HepG2 (cell line): ENCODE data around the gene NODAL. TPM values are rescaled to one million over a fixed set of nuclear protein-coding genes. Genes with fewer than 3 reads are reported as not detected.

Experiments
- ATAC-seq: fragments of 200-7000 bp; cut with Tn5 transposase; 3 replicates; pipeline ENCODE4 v1.9.1; 2020; ENCODE audit warnings: mild to moderate bottlenecking, moderate library complexity
- BruUV-seq: library from RNA; stranded (reverse); fragments of 400-500 nt; replicated peaks from 2 replicates; lab custom pipeline; 2021; lab: Mats Ljungman, UMichigan
- CTCF ChIA-PET: fragments of 300-600 bp; formaldehyde crosslinking; extraction: SDS; loops from one replicate; lab custom pipeline; 2021; ENCODE audit warnings: low total read pairs, inconsistent platforms, low intra/inter-chr PET ratio; lab: Yijun Ruan, JAX
- POLR2A ChIA-PET: fragments of 350-600 bp; sonication (Branson Sonifier 250); formaldehyde crosslinking; loops from one replicate; lab custom pipeline; 2020; ENCODE audit warnings: antibody characterized with exemption, inconsistent platforms; lab: Yijun Ruan, JAX
- DNase-seq: peaks from one replicate; pipeline ENCODE4 v3.0.0-alpha.2; 2015; ENCODE audit warnings: low spot score
- FAIRE-seq: peaks from 3 replicates; lab custom pipeline; 2011; peaks lifted over from hg19 to GRCh38; lab: Jason Lieb, UNC
- H2AFZ ChIP-seq: one replicate; pipeline ENCODE4 v1.6.1; 2011; ENCODE audit warnings: low read length, inconsistent platforms
- H3K27ac ChIP-seq: fragments of 300-600 bp; 3 replicates; pipeline ENCODE4 v1.8.0; 2011; ENCODE audit warnings: mixed run types, mild to moderate bottlenecking, mixed read lengths, low read length, inconsistent platforms; ENCODE audit not compliant: insufficient read depth; ENCODE audit errors: extremely low read length
- H3K27me3 ChIP-seq, 2 experiments: fragments of 200-600 bp in 1 of 2; 2 replicates in 1 of 2; 3 replicates in 1 of 2; pipeline versions ENCODE4 v1.6.0 to v1.8.0; 2011; ENCODE audit warnings: low read length in 2 of 2, mild to moderate bottlenecking in 2 of 2, moderate library complexity in 2 of 2, inconsistent platforms in 1 of 2; ENCODE audit not compliant: insufficient read depth in 2 of 2, control insufficient read depth in 1 of 2
- H3K36me3 ChIP-seq, 2 experiments: fragments of 200-600 bp in 1 of 2; replicated peaks in 1 of 2; 2 replicates in 1 of 2; 3 replicates in 1 of 2; pipeline versions ENCODE4 v1.5.1 to v1.8.0; 2011; ENCODE audit warnings: low read length in 2 of 2, inconsistent platforms in 1 of 2; ENCODE audit not compliant: insufficient read depth in 2 of 2, control insufficient read depth in 1 of 2
- H3K4me1 ChIP-seq: 2 replicates; pipeline ENCODE4 v1.5.1; 2012; ENCODE audit warnings: low read length, inconsistent platforms; ENCODE audit not compliant: insufficient read depth
- H3K4me2 ChIP-seq: 2 replicates; pipeline ENCODE4 v1.6.0; 2011; ENCODE audit warnings: low read depth, low read length, inconsistent platforms
- H3K4me3 ChIP-seq, 3 experiments: fragments of 200-600 bp in 1 of 3; sonication (generic), shearing (Covaris generic) in 1 of 3; replicated peaks in 1 of 3; 2 replicates each; pipeline ENCODE4 v1.5.1; 2011 to 2016; ENCODE audit warnings: low read length in 3 of 3, inconsistent platforms in 2 of 3, low read depth in 2 of 3, mild to moderate bottlenecking in 2 of 3, control low read depth in 1 of 3, mixed read lengths in 1 of 3; ENCODE audit not compliant: insufficient read depth in 1 of 3
- H3K79me2 ChIP-seq: one replicate; pipeline ENCODE4 v1.6.1; 2011; ENCODE audit warnings: low read length, inconsistent platforms; ENCODE audit not compliant: insufficient read depth
- H3K9ac ChIP-seq: 2 replicates; pipeline ENCODE4 v1.6.0; 2011; ENCODE audit warnings: mild to moderate bottlenecking, low read depth, low read length, inconsistent platforms; ENCODE audit not compliant: insufficient read depth
- H3K9me3 ChIP-seq: 2 replicates; pipeline ENCODE4 v1.5.1; 2012; ENCODE audit warnings: mild to moderate bottlenecking, low read length
- H4K20me1 ChIP-seq: 2 replicates; pipeline ENCODE4 v1.6.0; 2011; ENCODE audit warnings: inconsistent platforms, mild to moderate bottlenecking, low read length, moderate library complexity; ENCODE audit not compliant: insufficient read depth
- HNRNPK ChIP-seq: fragments of 200-400 bp; formaldehyde crosslinking; IDR thresholded peaks from 2 replicates; pipeline ENCODE4 v1.6.1; 2018; ENCODE audit warnings: low read length, low read depth, moderate library complexity, mild to moderate bottlenecking; ENCODE audit not compliant: poor library complexity, severe bottlenecking
- HOXA7 ChIP-seq: sonication (generic); formaldehyde crosslinking; IDR thresholded peaks from 2 replicates; pipeline ENCODE4 v1.8.1; 2022; ENCODE audit warnings: mild to moderate bottlenecking, missing genetic modification reagents, moderate library complexity
- IKZF4 ChIP-seq: sonication (generic); formaldehyde crosslinking; IDR thresholded peaks from 2 replicates; pipeline ENCODE4 v1.5.1; 2020; ENCODE audit warnings: borderline replicate concordance, mild to moderate bottlenecking, low read depth, missing genetic modification reagents; ENCODE audit errors: not compliant biosample characterization
- KAT8 ChIP-seq: IDR thresholded peaks from 2 replicates; pipeline ENCODE4 v1.6.1; 2016; ENCODE audit warnings: missing genetic modification reagents, missing compliant biosample characterization
- KLF9 ChIP-seq: IDR thresholded peaks from 2 replicates; pipeline ENCODE4 v1.6.1; 2016; ENCODE audit warnings: low read depth
- MZF1 ChIP-seq: sonication (generic); formaldehyde crosslinking; IDR thresholded peaks from 2 replicates; pipeline ENCODE4 v1.8.1; 2023; ENCODE audit warnings: mild to moderate bottlenecking, missing genetic modification reagents, borderline replicate concordance
- POGZ ChIP-seq: sonication (generic); formaldehyde crosslinking; IDR thresholded peaks from 2 replicates; pipeline ENCODE4 v1.4.0; 2020; ENCODE audit warnings: mild to moderate bottlenecking, missing genetic modification reagents
- POLR2AphosphoS5 ChIP-seq: IDR thresholded peaks from 2 replicates; pipeline ENCODE4 v1.6.1; 2012; ENCODE audit warnings: low read depth, low read length
- SMC3 ChIP-seq: IDR thresholded peaks from 2 replicates; pipeline ENCODE4 v1.6.1; 2011; ENCODE audit warnings: low read length, improper control_type of control experiment
- SOX5 ChIP-seq: IDR thresholded peaks from 2 replicates; pipeline ENCODE4 v1.6.1; 2016; ENCODE audit warnings: borderline replicate concordance
- ZFP36L1 ChIP-seq: sonication (generic); formaldehyde crosslinking; IDR thresholded peaks from 2 replicates; pipeline ENCODE4 v1.8.0; 2022; ENCODE audit warnings: mild to moderate bottlenecking, missing genetic modification reagents, moderate library complexity
- ZNF224 ChIP-seq: sonication (generic); formaldehyde crosslinking; IDR thresholded peaks from 2 replicates; pipeline ENCODE4 v1.5.0; 2020; ENCODE audit warnings: mild to moderate bottlenecking, missing genetic modification reagents
- ZNF331 ChIP-seq: sonication (generic); formaldehyde crosslinking; IDR thresholded peaks from 2 replicates; pipeline ENCODE4 v1.4.0; 2020; ENCODE audit warnings: missing genetic modification reagents
- ZNF446 ChIP-seq: sonication (generic); formaldehyde crosslinking; IDR thresholded peaks from 2 replicates; pipeline ENCODE4 v1.5.0; 2020; ENCODE audit warnings: mild to moderate bottlenecking, missing genetic modification reagents
- ZNF777 ChIP-seq: sonication (generic); formaldehyde crosslinking; IDR thresholded peaks from 2 replicates; pipeline ENCODE4 v1.4.0; 2020; ENCODE audit warnings: missing genetic modification reagents
- ZNF816 ChIP-seq: sonication (generic); formaldehyde crosslinking; IDR thresholded peaks from 2 replicates; pipeline ENCODE4 v1.8.0; 2022; ENCODE audit warnings: missing genetic modification reagents, mild to moderate bottlenecking, borderline replicate concordance
- WGBS: methylation state at CpG from one replicate; pipeline ENCODE4 v1.1.6; 2017; ENCODE audit warnings: low lambda C conversion rate; 5-methylcytosine and 5-hydroxymethylcytosine counted together
- in situ Hi-C: cut with HindIII; loops from 2 replicates; pipeline ENCODE4 v1.10.0; 2017; ENCODE audit warnings: low pct_unique_long_range_greater_than_20kb; ENCODE audit not compliant: extremely low pct_ligation_motif_present
- intact Hi-C: fragments of 100-400 bp; cut with micrococcal nuclease; formaldehyde crosslinking; loops from one replicate; pipeline ENCODE4 v1.10.0; 2022; ENCODE audit not compliant: unreplicated experiment
- polyA plus RNA-seq, 8 experiments: library from polyadenylated mRNA; depleted of rRNA in 3 of 8; stranded (reverse) in 7 of 8; unstranded in 1 of 8; fragments of >200 nt; fragmentation: Illumina TruSeq in 4 of 8; extraction: Trizol in 4 of 8; gene quantifications; 2 replicates each; pipeline versions ENCODE4 v1.2.1 to v1.2.3, GENCODE V29; 2011 to 2016; ENCODE audit warnings: low read depth in 4 of 8, missing spikeins in 1 of 8, mixed read lengths in 1 of 8; ENCODE audit not compliant: insufficient read depth in 1 of 8
- total RNA-seq, 5 experiments: library from RNA; depleted of rRNA; stranded (reverse); fragments of >200 nt; fragmentation: Illumina TruSeq; extraction: Trizol; gene quantifications; 2 replicates each; pipeline ENCODE4 v1.2.3, GENCODE V29; 2016; ENCODE audit warnings: low read depth in 1 of 5

NODAL gene
- total and polyA plus RNA-seq, 2 of the 13 experiments (the other 11 are each of a cell fraction or from before 2014, with no cell fraction given): not detected

DNA sequence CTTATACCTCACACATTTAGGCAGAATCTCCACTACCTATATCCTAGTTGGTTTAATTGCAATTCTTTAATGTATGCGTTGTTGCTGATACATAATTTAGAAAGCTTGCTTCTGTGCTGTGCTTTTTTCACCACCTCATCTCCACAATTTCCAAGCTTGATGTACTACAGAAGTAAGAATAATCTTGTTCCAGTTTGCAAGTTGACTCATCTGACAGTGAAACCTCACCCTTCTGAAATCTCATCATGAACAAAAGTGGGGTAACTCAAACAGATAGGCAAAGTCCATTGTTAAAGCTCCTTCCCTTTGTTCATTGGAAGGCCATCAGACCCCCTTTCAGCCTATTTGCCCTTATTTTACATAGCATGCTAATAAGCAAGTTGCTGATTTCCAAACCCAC lies 23.9 kb downstream of the NODAL start:
- FAIRE-seq (no peak), ATAC-seq (no peak), DNase-seq (no peak)
- 100% methylated on average over 1 of the region's 1 CpG for WGBS
- H3K27me3 ChIP-seq: no peaks in the 10 kb centered on the region
- BruUV-seq: no TSS peak
- peaks cover 14 to 26% of the 10 kb centered on the region in 2 experiments for H3K36me3 ChIP-seq
- peaks cover 19% of the 10 kb centered on the region for H4K20me1 ChIP-seq
- in situ Hi-C loops (no loop called here), intact Hi-C loops (no loop called here)
- peaks cover 16% of the 10 kb centered on the region for H3K79me2 ChIP-seq
- no peak overlapping the region for H3K27ac ChIP-seq
- ChIA-PET POLR2A (interaction anchor here (2.0 kb wide), 1 partner anchor 12 kb away, joined by 10 read pairs; no protein-coding TSS in a partner anchor), CTCF (no interaction called here)
- no peak overlapping the region for H3K9ac ChIP-seq
- H3K4me1 ChIP-seq: peaks cover 38% of the 10 kb centered on the region
- TF ChIP-seq SMC3 (no peak), KAT8 (CRISPR knock-in tag) (no peak), ZNF446 (CRISPR knock-in tag) (no peak), HNRNPK (peak; percentile 9)
- no peak overlapping the region for H2AFZ ChIP-seq
- H3K9me3 ChIP-seq: no peaks in the 10 kb centered on the region
- no peak overlapping the region for H3K4me3 ChIP-seq
- no peak overlapping the region for H3K4me2 ChIP-seq

DNA sequence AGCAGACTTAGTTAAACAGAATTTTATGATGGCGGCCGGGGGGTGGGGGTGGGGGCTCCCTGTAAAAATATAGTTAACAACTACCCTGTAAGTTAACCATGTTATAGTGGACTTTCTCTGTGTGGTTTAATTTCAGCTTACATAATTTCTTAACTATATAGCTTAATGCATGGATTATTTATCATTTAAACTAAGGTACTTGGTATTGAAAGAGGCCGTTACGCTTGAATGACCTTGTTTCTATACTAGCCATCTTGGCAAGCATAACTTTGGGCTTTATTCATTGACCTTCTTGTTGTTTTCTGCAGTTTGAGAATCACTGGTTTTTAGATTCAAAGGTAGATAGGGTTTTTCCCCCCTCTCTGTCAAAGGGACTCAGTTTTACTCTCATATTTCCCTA lies 29.1 kb downstream of the NODAL start:
- Histone ChIP-seq H3K4me3 (no peak overlapping the region), H3K9ac (no peak overlapping the region), H3K27me3 (no peaks in the 10 kb centered on the region), H4K20me1 (peaks cover 36% of the 10 kb centered on the region), H3K79me2 (peaks cover 55% of the 10 kb centered on the region), H2AFZ (no peak overlapping the region), H3K4me2 (no peak overlapping the region), H3K4me1 (peaks cover 68% of the 10 kb centered on the region), H3K36me3 (peaks cover 2 to 16% of the 10 kb centered on the region in 2 experiments; a peak in 3 of 5 replicates), H3K9me3 (no peaks in the 10 kb centered on the region), H3K27ac (no peak overlapping the region)
- DNase-seq (no peak), FAIRE-seq (no peak), ATAC-seq (no peak)
- CTCF ChIA-PET: no interaction called here
- in situ Hi-C loops (no loop called here), intact Hi-C loops (no loop called here)
- 97% methylated on average over 4 of the region's 4 CpGs for WGBS
- no peak for TF ChIP-seq KLF9 (CRISPR knock-in tag)
- no peak for TF ChIP-seq POGZ (CRISPR knock-in tag)
- TF ChIP-seq MZF1 (CRISPR knock-in tag): no peak
- no peak for TF ChIP-seq ZNF331 (CRISPR knock-in tag)
- no peak for TF ChIP-seq ZFP36L1 (CRISPR knock-in tag)
- no peak for TF ChIP-seq ZNF777 (CRISPR knock-in tag)
- no peak for TF ChIP-seq ZNF816 (CRISPR knock-in tag)
- TF ChIP-seq HOXA7: no peak
- TF ChIP-seq ZNF224: no peak
- TF ChIP-seq SOX5 (CRISPR knock-in tag): no peak
- no peak for TF ChIP-seq POLR2AphosphoS5
- no peak for TF ChIP-seq IKZF4
- no TSS peak for BruUV-seq
- POLR2A ChIA-PET: interaction anchor here (1.0 kb wide), 1 partner anchor 12 kb away, joined by 3 read pairs; no protein-coding TSS in a partner anchor
